K562 (cell line): ENCODE measurements around the gene NPAS3. TPM values are rescaled to one million over a fixed set of nuclear protein-coding genes. Genes with fewer than 3 reads are reported as not detected.

Experiments used
- ATAC-seq: fragments of 200-7000 bp; cut with Tn5 transposase; 3 replicates; pipeline ENCODE4 v1.9.1; 2020; ENCODE audit warnings: moderate library complexity
- BruUV-seq: library from RNA; stranded (reverse); fragments of 400-500 nt; replicated peaks from 2 replicates; lab custom pipeline; 2021; lab: Mats Ljungman, UMichigan
- CTCF ChIA-PET: fragments of 300-600 bp; formaldehyde crosslinking; extraction: SDS; loops from one replicate; lab custom pipeline; 2021; ENCODE audit warnings: low intra/inter-chr PET ratio; lab: Yijun Ruan, JAX
- POLR2A ChIA-PET: fragments of 300-600, 350-650 bp; sonication (Branson Sonifier 250); formaldehyde crosslinking; extraction: SDS; loops from one replicate; lab custom pipeline; 2021; ENCODE audit warnings: antibody characterized with exemption, inconsistent platforms; lab: Yijun Ruan, JAX
- DNase-seq, 4 experiments: peaks; one replicate each; pipeline versions ENCODE4 v3.0.0 to v3.0.0-alpha.2; 2011 to 2018; ENCODE audit warnings: low spot score in 3 of 4, mixed read lengths in 3 of 4; ENCODE audit errors: extremely low read depth in 1 of 4
- FAIRE-seq: peaks from 2 replicates; lab custom pipeline; 2011; peaks lifted over from hg19 to GRCh38; lab: Jason Lieb, UNC
- H2AFZ ChIP-seq: 2 replicates; pipeline ENCODE4 v1.6.0; 2011; ENCODE audit warnings: low read depth, low read length, control low read depth, inconsistent platforms
- H3K27ac ChIP-seq: fragments of 200-600 bp; 3 replicates; pipeline ENCODE4 v1.8.0; 2011; ENCODE audit warnings: low read depth, mild to moderate bottlenecking, control low read depth, inconsistent platforms, low read length, moderate library complexity, mixed read lengths; ENCODE audit errors: extremely low read depth
- H3K27me3 ChIP-seq, 2 experiments: fragments of 300-600 bp in 1 of 2; 2 replicates in 1 of 2; 3 replicates in 1 of 2; pipeline versions ENCODE4 v1.6.0 to v1.8.0; 2011; ENCODE audit warnings: inconsistent platforms in 2 of 2, low read length in 2 of 2, mild to moderate bottlenecking in 1 of 2, mixed read lengths in 1 of 2, moderate library complexity in 1 of 2; ENCODE audit not compliant: control insufficient read depth in 2 of 2, insufficient read depth in 2 of 2
- H3K36me3 ChIP-seq: fragments of 300-600 bp; 3 replicates; pipeline ENCODE4 v1.8.0; 2011; ENCODE audit warnings: mild to moderate bottlenecking, low read length, inconsistent platforms; ENCODE audit not compliant: control insufficient read depth, insufficient read depth
- H3K4me1 ChIP-seq, 2 experiments: fragments of 200-600 bp in 1 of 2; replicated peaks in 1 of 2; 2 replicates in 1 of 2; 3 replicates in 1 of 2; pipeline versions ENCODE4 v1.5.1 to v1.8.0; 2011; ENCODE audit warnings: inconsistent platforms in 2 of 2, low read length in 2 of 2, mild to moderate bottlenecking in 1 of 2, mixed read lengths in 1 of 2, moderate library complexity in 1 of 2; ENCODE audit not compliant: control insufficient read depth in 2 of 2, insufficient read depth in 2 of 2
- H3K4me2 ChIP-seq: 2 replicates; pipeline ENCODE4 v1.6.1; 2011; ENCODE audit warnings: low read length, control low read depth, inconsistent platforms, mixed read lengths; ENCODE audit not compliant: insufficient read depth
- H3K4me3 ChIP-seq: fragments of 200-600 bp; sonication (generic), shearing (Covaris generic); 2 replicates; pipeline ENCODE4 v1.5.1; 2016; ENCODE audit warnings: control low read depth, inconsistent platforms
- H3K79me2 ChIP-seq: fragments of 200-600 bp; 3 replicates; pipeline ENCODE4 v1.8.0; 2011; ENCODE audit warnings: low read length, inconsistent platforms; ENCODE audit not compliant: control insufficient read depth, insufficient read depth
- H3K9ac ChIP-seq, 2 experiments: 2 replicates each; pipeline versions ENCODE4 v1.6.0 to v1.6.1; 2011; ENCODE audit warnings: low read depth in 2 of 2, low read length in 2 of 2, control low read depth in 1 of 2, inconsistent platforms in 1 of 2, mild to moderate bottlenecking in 1 of 2, mixed read lengths in 1 of 2; ENCODE audit not compliant: insufficient read depth in 1 of 2
- H3K9me1 ChIP-seq: one replicate; pipeline ENCODE4 v1.6.0; 2011; ENCODE audit warnings: inconsistent platforms, mild to moderate bottlenecking, low read length, moderate library complexity; ENCODE audit not compliant: control insufficient read depth, insufficient read depth
- H3K9me3 ChIP-seq: replicated peaks from 2 replicates; pipeline ENCODE4 v1.5.1; 2011; ENCODE audit warnings: low read depth, low read length, inconsistent platforms; ENCODE audit not compliant: control insufficient read depth, insufficient read depth
- H4K20me1 ChIP-seq: replicated peaks from 2 replicates; pipeline ENCODE4 v1.6.1; 2011; ENCODE audit warnings: low read length, inconsistent platforms, mixed read lengths; ENCODE audit not compliant: control insufficient read depth, insufficient read depth
- CUX1 ChIP-seq: fragments of 200-800 bp; sonication (Bioruptor generic); IDR thresholded peaks from 2 replicates; pipeline ENCODE4 v1.6.1; 2016; ENCODE audit warnings: missing genetic modification characterization, missing compliant biosample characterization
- DNMT1 ChIP-seq: fragments of 450-650 bp; IDR thresholded peaks from 2 replicates; pipeline ENCODE4 v1.6.1; 2016; ENCODE audit warnings: antibody characterized with exemption, mild to moderate bottlenecking
- HNRNPLL ChIP-seq: fragments of 200-400 bp; formaldehyde crosslinking; IDR thresholded peaks from 2 replicates; pipeline ENCODE4 v1.6.1; 2017; ENCODE audit warnings: low read length, low read depth, mild to moderate bottlenecking; ENCODE audit not compliant: poor library complexity, severe bottlenecking
- KLF10 ChIP-seq: fragments of 250-450 bp; sonication (Bioruptor Pico); IDR thresholded peaks from 2 replicates; pipeline ENCODE4 v1.6.1; 2021; ENCODE audit warnings: matching md5 sums
- MTF1 ChIP-seq: fragments of 250-450 bp; sonication (Bioruptor Pico); IDR thresholded peaks from 2 replicates; pipeline ENCODE4 v1.9.0; 2021; ENCODE audit warnings: moderate library complexity, mild to moderate bottlenecking, inconsistent platforms, borderline replicate concordance
- NELFE ChIP-seq: IDR thresholded peaks from 2 replicates; pipeline ENCODE4 v1.6.1; 2011; ENCODE audit warnings: mild to moderate bottlenecking; ENCODE audit not compliant: insufficient read depth, insufficient read length
- PHF20 ChIP-seq: fragments of 450-650 bp; IDR thresholded peaks from 2 replicates; pipeline ENCODE4 v1.6.1; 2018; ENCODE audit not compliant: partially characterized antibody
- POU5F1 ChIP-seq: fragments of 150-350 bp; IDR thresholded peaks from 2 replicates; pipeline ENCODE4 v1.6.1; 2014; ENCODE audit warnings: borderline replicate concordance, low read length, low read depth, mild to moderate bottlenecking; ENCODE audit not compliant: partially characterized antibody
- STAT5A ChIP-seq: IDR thresholded peaks from 2 replicates; pipeline ENCODE4 v1.6.1; 2012; ENCODE audit warnings: low read length, inconsistent platforms, borderline replicate concordance
- ZNF445 ChIP-seq: fragments of 250-450 bp; sonication (Bioruptor Pico); IDR thresholded peaks from 2 replicates; pipeline ENCODE4 v1.4.0; 2020; ENCODE audit warnings: low read depth, mild to moderate bottlenecking, moderate library complexity
- ZNF830 ChIP-seq: fragments of 250-450 bp; sonication (Bioruptor Pico); IDR thresholded peaks from 2 replicates; pipeline ENCODE4 v1.5.0; 2021; ENCODE audit warnings: mild to moderate bottlenecking
- WGBS: fragments of 100-300 bp; shearing (Covaris generic); methylation state at CpG from one replicate; pipeline ENCODE4 v1.1.6; 2016; ENCODE audit warnings: low coverage, mixed read lengths; ENCODE audit not compliant: insufficient coverage; ENCODE audit errors: missing lambda C conversion rate; 5-methylcytosine and 5-hydroxymethylcytosine counted together
- in situ Hi-C: fragments of 300-500 bp; cut with MboI; formaldehyde crosslinking; loops from 4 replicates; pipeline ENCODE4 v1.15.0; 2018; ENCODE audit warnings: inconsistent platforms, mixed read lengths
- intact Hi-C: fragments of 100-400 bp; cut with micrococcal nuclease; formaldehyde crosslinking; loops from 2 replicates; pipeline ENCODE4 v1.14.2; 2022
- polyA plus RNA-seq, 8 experiments: library from polyadenylated mRNA; depleted of rRNA in 4 of 8; stranded (reverse) in 5 of 8; unstranded in 3 of 8; fragments of >200 nt; fragmentation: Nextera tagmentation in 2 of 8; fragmentation: Illumina TruSeq in 1 of 8; extraction: Ambion mirVana in 2 of 8; extraction: Trizol in 1 of 8; gene quantifications; 2 replicates each; pipeline versions ENCODE4 v1.2.1 to v1.2.3, GENCODE V29; 2011 to 2014; ENCODE audit warnings: inconsistent platforms in 1 of 8, missing spikeins in 1 of 8
- total RNA-seq, 7 experiments: library from RNA; depleted of rRNA in 6 of 7; stranded (reverse); fragments of >200 nt in 6 of 7; fragmentation: Illumina TruSeq in 2 of 7; extraction: Trizol in 2 of 7; gene quantifications; 2 replicates each; pipeline versions ENCODE4 v1.2.1 to v1.2.3, GENCODE V29; 2011 to 2021; ENCODE audit warnings: low replicate concordance in 1 of 7

NPAS3 gene
- total and polyA plus RNA-seq, 9 of the 15 experiments (the other 6 are each of a cell fraction or from before 2014, with no cell fraction given), result 0.04 TPM; not detected in 8

- H3K36me3 ChIP-seq, result no peaks in the 10 kb centered on the region
These were observed 88.3 kb downstream of the NPAS3 start for GRCh38 chr14:33026850-33027430.

GRCh38 chr14:33029511-33029910 is 90.8 kb downstream of the NPAS3 start:
- Histone ChIP-seq H3K9ac (no peak overlapping the region), H3K27me3 (no peaks in the 10 kb centered on the region), H4K20me1 (no peaks in the 10 kb centered on the region), H3K36me3 (no peaks in the 10 kb centered on the region), H3K4me1 (no peaks in the 10 kb centered on the region), H3K79me2 (no peaks in the 10 kb centered on the region), H3K9me3 (no peaks in the 10 kb centered on the region), H2AFZ (no peak overlapping the region), H3K27ac (no peak overlapping the region), H3K4me2 (no peak overlapping the region), H3K4me3 (no peak overlapping the region), H3K9me1 (no peaks in the 10 kb centered on the region)
- TF ChIP-seq NELFE, result no peak
- TF ChIP-seq PHF20, result no peak
- TF ChIP-seq CUX1, result no peak
- no peak for TF ChIP-seq KLF10 (CRISPR knock-in tag)
- no peak for TF ChIP-seq POU5F1
- TF ChIP-seq ZNF830, result no peak
- no peak for TF ChIP-seq HNRNPLL
- no peak for TF ChIP-seq MTF1 (CRISPR knock-in tag)
- no peak for TF ChIP-seq ZNF445
- TF ChIP-seq STAT5A, result no peak
- FAIRE-seq, result no peak
- in situ Hi-C loops (no loop called here), intact Hi-C loops (no loop called here)
- POLR2A ChIA-PET, result no interaction called here
- no TSS peak for BruUV-seq
- DNase-seq, result no peak
- ATAC-seq, result no peak
- CTCF ChIA-PET, result no interaction called here

More at GRCh38 chr14:33026850-33027430, 88.3 kb downstream of the NPAS3 start:
- TF ChIP-seq DNMT1, result no peak
- ChIA-PET POLR2A (no interaction called here), CTCF (no interaction called here)
- Histone ChIP-seq H2AFZ (no peak overlapping the region), H3K9me1 (no peaks in the 10 kb centered on the region), H3K4me2 (no peak overlapping the region), H3K4me3 (no peak overlapping the region), H3K9ac (no peak overlapping the region), H4K20me1 (no peaks in the 10 kb centered on the region), H3K9me3 (no peaks in the 10 kb centered on the region), H3K4me1 (no peaks in the 10 kb centered on the region), H3K27me3 (no peaks in the 10 kb centered on the region), H3K79me2 (no peaks in the 10 kb centered on the region), H3K27ac (no peak overlapping the region)
- in situ Hi-C loops, result no loop called here
- BruUV-seq, result no TSS peak
- DNase-seq (no peak), FAIRE-seq (no peak), ATAC-seq (no peak)
- intact Hi-C loops, result no loop called here
- WGBS, result 0% methylated on average over 5 of the region's 5 CpGs
